Measurements from ENCODE around the gene LSP1. TPM values are rescaled to one million over a fixed set of nuclear protein-coding genes. Genes with fewer than 3 reads are reported as not detected.

The LSP1 gene
- polyA plus RNA-seq, 1 donor from 2014 or later: not detected

DNA sequence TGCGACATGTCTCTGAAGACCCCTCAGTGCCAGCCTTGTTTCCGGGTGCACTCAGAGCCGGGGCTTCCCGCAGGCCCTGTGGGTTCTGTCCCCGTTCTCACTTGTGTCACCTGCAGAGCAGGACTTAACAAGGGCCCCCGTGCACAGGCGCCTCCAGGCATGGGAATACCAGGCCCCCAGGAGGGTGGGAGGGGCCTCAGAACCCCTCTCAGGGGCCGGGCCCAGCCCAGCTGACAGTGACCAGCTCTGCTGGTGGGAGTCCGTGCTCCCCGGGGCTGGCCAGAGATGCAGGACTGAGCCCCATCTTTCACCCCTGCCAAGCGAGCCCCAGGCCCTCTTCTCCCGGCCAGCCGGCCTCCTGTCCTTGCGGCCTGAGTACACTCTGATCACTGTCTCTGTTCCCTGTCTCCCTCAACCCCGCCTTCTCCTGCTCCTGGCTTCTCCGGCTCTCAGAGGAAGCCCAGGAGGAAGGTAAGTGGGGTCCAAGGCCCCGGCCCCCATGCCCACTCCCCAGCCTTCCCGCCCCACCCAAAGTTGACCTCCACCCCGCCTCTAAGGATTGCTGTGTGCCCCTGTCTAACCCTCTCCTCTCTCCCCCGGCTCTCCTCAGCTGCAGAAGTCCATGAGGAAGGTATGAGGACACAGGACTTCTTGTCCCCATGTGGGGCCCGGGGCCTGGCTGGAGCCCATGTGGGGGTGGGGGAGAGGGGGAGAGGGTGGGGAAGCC lies 71.9 kb downstream of the LSP1 start:
- H2AFZ ChIP-seq (ENCODE audit: low read depth, low read length): no peak overlapping the region
- TF ChIP-seq MXI1 (conservative IDR thresholded peaks at IDR 0.05; ENCODE audit: poor library complexity, severe bottlenecking): no peak
- TF ChIP-seq TAF1 (IDR thresholded peaks at IDR 0.05; ENCODE audit: low read depth): no peak
- no peak for TF ChIP-seq EP300 (conservative IDR thresholded peaks at IDR 0.05; ENCODE audit: poor library complexity, severe bottlenecking)
- TF ChIP-seq RAD21 (conservative IDR thresholded peaks at IDR 0.05): no peak
- TF ChIP-seq POLR2AphosphoS5 (IDR thresholded peaks at IDR 0.05): no peak
- no peak for TF ChIP-seq SMC3 (conservative IDR thresholded peaks at IDR 0.05; ENCODE audit: poor library complexity)
- TF ChIP-seq, protein P1, sequence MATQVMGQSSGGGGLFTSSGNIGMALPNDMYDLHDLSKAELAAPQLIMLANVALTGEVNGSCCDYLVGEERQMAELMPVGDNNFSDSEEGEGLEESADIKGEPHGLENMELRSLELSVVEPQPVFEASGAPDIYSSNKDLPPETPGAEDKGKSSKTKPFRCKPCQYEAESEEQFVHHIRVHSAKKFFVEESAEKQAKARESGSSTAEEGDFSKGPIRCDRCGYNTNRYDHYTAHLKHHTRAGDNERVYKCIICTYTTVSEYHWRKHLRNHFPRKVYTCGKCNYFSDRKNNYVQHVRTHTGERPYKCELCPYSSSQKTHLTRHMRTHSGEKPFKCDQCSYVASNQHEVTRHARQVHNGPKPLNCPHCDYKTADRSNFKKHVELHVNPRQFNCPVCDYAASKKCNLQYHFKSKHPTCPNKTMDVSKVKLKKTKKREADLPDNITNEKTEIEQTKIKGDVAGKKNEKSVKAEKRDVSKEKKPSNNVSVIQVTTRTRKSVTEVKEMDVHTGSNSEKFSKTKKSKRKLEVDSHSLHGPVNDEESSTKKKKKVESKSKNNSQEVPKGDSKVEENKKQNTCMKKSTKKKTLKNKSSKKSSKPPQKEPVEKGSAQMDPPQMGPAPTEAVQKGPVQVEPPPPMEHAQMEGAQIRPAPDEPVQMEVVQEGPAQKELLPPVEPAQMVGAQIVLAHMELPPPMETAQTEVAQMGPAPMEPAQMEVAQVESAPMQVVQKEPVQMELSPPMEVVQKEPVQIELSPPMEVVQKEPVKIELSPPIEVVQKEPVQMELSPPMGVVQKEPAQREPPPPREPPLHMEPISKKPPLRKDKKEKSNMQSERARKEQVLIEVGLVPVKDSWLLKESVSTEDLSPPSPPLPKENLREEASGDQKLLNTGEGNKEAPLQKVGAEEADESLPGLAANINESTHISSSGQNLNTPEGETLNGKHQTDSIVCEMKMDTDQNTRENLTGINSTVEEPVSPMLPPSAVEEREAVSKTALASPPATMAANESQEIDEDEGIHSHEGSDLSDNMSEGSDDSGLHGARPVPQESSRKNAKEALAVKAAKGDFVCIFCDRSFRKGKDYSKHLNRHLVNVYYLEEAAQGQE (IDR thresholded peaks at IDR 0.05; ENCODE audit: borderline replicate concordance): no peak
- no peak for TF ChIP-seq EZH2 (IDR thresholded peaks at IDR 0.05; ENCODE audit: borderline replicate concordance, insufficient read depth, low read length, poor library complexity, severe bottlenecking)
- TF ChIP-seq, protein P2, sequence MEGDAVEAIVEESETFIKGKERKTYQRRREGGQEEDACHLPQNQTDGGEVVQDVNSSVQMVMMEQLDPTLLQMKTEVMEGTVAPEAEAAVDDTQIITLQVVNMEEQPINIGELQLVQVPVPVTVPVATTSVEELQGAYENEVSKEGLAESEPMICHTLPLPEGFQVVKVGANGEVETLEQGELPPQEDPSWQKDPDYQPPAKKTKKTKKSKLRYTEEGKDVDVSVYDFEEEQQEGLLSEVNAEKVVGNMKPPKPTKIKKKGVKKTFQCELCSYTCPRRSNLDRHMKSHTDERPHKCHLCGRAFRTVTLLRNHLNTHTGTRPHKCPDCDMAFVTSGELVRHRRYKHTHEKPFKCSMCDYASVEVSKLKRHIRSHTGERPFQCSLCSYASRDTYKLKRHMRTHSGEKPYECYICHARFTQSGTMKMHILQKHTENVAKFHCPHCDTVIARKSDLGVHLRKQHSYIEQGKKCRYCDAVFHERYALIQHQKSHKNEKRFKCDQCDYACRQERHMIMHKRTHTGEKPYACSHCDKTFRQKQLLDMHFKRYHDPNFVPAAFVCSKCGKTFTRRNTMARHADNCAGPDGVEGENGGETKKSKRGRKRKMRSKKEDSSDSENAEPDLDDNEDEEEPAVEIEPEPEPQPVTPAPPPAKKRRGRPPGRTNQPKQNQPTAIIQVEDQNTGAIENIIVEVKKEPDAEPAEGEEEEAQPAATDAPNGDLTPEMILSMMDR (IDR thresholded peaks at IDR 0.05; ENCODE audit: poor library complexity, severe bottlenecking): no peak
- H3K4me3 ChIP-seq (ENCODE audit: low read length): no peak overlapping the region

DNA sequence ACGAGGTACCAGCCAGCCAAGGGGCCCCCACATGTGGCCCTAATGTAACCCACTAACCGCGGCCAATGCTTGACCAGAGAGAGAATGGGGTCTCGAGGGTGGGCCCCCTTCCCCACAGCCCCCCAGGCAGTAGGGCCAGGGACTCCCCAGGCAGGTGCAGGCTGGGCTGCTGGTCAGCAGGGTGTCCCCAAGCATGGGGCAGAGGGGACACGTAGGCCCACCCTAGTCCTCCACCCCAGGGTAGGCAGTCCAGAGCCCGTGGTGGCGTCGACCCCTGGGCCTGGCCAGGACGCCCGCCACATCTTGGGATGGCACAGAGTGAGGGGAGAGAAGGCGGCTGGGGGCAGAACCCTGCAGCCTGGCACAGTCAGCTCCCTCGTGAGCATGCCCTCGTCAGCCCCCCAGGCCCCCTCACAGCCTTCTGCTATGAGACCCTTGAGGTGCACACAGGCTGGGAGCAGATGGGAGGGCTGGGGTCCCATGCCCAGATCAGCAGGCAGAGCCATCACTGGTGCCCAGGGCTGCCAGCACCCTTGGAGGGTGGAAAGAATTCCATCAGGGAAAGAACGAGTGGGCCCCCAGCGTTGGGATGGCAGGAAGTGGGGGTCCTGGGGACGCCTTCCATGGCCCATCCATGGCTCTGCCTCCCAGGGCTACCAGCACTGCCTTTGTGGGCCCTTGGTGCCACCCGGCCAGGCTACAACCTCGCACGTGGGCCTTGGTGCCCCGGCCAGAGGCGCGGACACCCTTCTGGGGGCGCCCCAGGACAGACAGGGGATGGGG lies 72.7 kb downstream of the LSP1 start:
- Histone ChIP-seq H2AFZ (ENCODE audit: low read depth, low read length) (no peak overlapping the region), H3K79me2 (replicated peaks; ENCODE audit: insufficient read depth, low read length) (no peaks in the 10 kb centered on the region), H3F3A (ENCODE audit: insufficient read depth, low read length, poor library complexity, severe bottlenecking) (no peaks in the 10 kb centered on the region), H3K27me3 (ENCODE audit: insufficient read depth, low read depth, low read length) (no peaks in the 10 kb centered on the region), H4K20me1 (ENCODE audit: insufficient read depth) (no peaks in the 10 kb centered on the region), H3K27ac (ENCODE audit: low read length) (no peak overlapping the region), H3K36me3 (ENCODE audit: insufficient read depth, low read length) (no peaks in the 10 kb centered on the region), H3K4me2 (ENCODE audit: low read length) (no peak overlapping the region), H3K9ac (ENCODE audit: low read length) (no peak overlapping the region), H3K9me3 (ENCODE audit: low read length) (no peaks in the 10 kb centered on the region), H3K4me3 (ENCODE audit: low read length) (no peak overlapping the region), H3K9me2 (ENCODE audit: insufficient read depth, low read length) (no peaks in the 10 kb centered on the region)
- TF ChIP-seq, protein P2 (IDR thresholded peaks at IDR 0.05; ENCODE audit: poor library complexity, severe bottlenecking): no peak
- TF ChIP-seq, protein P1 (IDR thresholded peaks at IDR 0.05; ENCODE audit: borderline replicate concordance): no peak
- TF ChIP-seq EZH2 (IDR thresholded peaks at IDR 0.05; ENCODE audit: borderline replicate concordance, insufficient read depth, low read length, poor library complexity, severe bottlenecking): no peak
- TF ChIP-seq TAF1 (IDR thresholded peaks at IDR 0.05; ENCODE audit: low read depth): no peak

More for the DNA sequence above, 71.9 kb downstream of the LSP1 start:
- Histone ChIP-seq H3K9me3 (ENCODE audit: low read length) (no peaks in the 10 kb centered on the region), H3K4me2 (ENCODE audit: low read length) (no peak overlapping the region), H3K9ac (ENCODE audit: low read length) (no peak overlapping the region), H4K20me1 (ENCODE audit: insufficient read depth) (no peaks in the 10 kb centered on the region), H3K27ac (ENCODE audit: low read length) (no peak overlapping the region), H3K36me3 (ENCODE audit: insufficient read depth, low read length) (no peaks in the 10 kb centered on the region), H3K27me3 (ENCODE audit: insufficient read depth, low read depth, low read length) (no peaks in the 10 kb centered on the region), H3K79me2 (replicated peaks; ENCODE audit: insufficient read depth, low read length) (no peaks in the 10 kb centered on the region), H3K9me2 (ENCODE audit: insufficient read depth, low read length) (no peaks in the 10 kb centered on the region), H3F3A (ENCODE audit: insufficient read depth, low read length, poor library complexity, severe bottlenecking) (no peaks in the 10 kb centered on the region)

All from neural cell (in vitro differentiated cells).